GM10847 (cell line): ENCODE measurements around the gene ZXDC.

ENCODE experiments used
- POLR2A ChIP-seq: IDR thresholded peaks from 2 replicates; pipeline ENCODE4 v1.6.1; 2011; ENCODE audit not compliant: insufficient read length; ENCODE audit errors: extremely low read depth

Gene ZXDC

GRCh38 chr3:126516152-126516935 lies 40.7 kb upstream of the ZXDC start:
- no peak for TF ChIP-seq POLR2A

GRCh38 chr3:126515066-126515706 lies 39.5 kb upstream of the ZXDC start:
- no peak for TF ChIP-seq POLR2A

GRCh38 chr3:126514161-126514560 lies 38.5 kb upstream of the ZXDC start:
- TF ChIP-seq POLR2A: no peak

GRCh38 chr3:126512916-126513650 lies 37.4 kb upstream of the ZXDC start:
- no peak for TF ChIP-seq POLR2A

- no peak for TF ChIP-seq POLR2A
These were observed 36.3 kb upstream of the ZXDC start for GRCh38 chr3:126512026-126512425.

GRCh38 chr3:126511291-126511690 lies 35.6 kb upstream of the ZXDC start:
- no peak for TF ChIP-seq POLR2A

- TF ChIP-seq POLR2A: no peak
These were observed 34.7 kb upstream of the ZXDC start for GRCh38 chr3:126510308-126510910.

- no peak for TF ChIP-seq POLR2A
These were observed 34.1 kb upstream of the ZXDC start for GRCh38 chr3:126509597-126510307.

- no peak for TF ChIP-seq POLR2A
These were observed 32.9 kb upstream of the ZXDC start for GRCh38 chr3:126508564-126508964.

- TF ChIP-seq POLR2A: no peak
These were observed 32.2 kb upstream of the ZXDC start for GRCh38 chr3:126507886-126508285.

- no peak for TF ChIP-seq POLR2A
These were observed 28.0 kb upstream of the ZXDC start for GRCh38 chr3:126503701-126504100.

- TF ChIP-seq POLR2A: no peak
These were observed 27.0 kb upstream of the ZXDC start for GRCh38 chr3:126502656-126503055.

- TF ChIP-seq POLR2A: no peak
These were observed 26.0 kb upstream of the ZXDC start for GRCh38 chr3:126501736-126502135.

GRCh38 chr3:126501054-126501453 lies 25.4 kb upstream of the ZXDC start:
- TF ChIP-seq POLR2A: no peak

- no peak for TF ChIP-seq POLR2A
These were observed 24.3 kb upstream of the ZXDC start for GRCh38 chr3:126500016-126500415.
